CD14-positive monocyte (primary cell): ENCODE measurements around the gene ABL2. TPM values are rescaled to one million over a fixed set of nuclear protein-coding genes. Genes with fewer than 3 reads are reported as not detected.

Experiments
- DNase-seq, 3 donors: peaks; one replicate each; pipeline ENCODE4 v3.0.0-alpha.2; 2011 to 2022
- H2AFZ ChIP-seq: 2 replicates; pipeline ENCODE4 v1.6.0; 2012; ENCODE audit warnings: mild to moderate bottlenecking, low read depth, low read length, inconsistent platforms; ENCODE audit not compliant: insufficient read depth, poor library complexity, severe bottlenecking
- H3K27ac ChIP-seq, 2 donors: 1 replicate in 1 of 2; 2 replicates in 1 of 2; pipeline ENCODE4 v1.5.1; 2012 to 2013; ENCODE audit warnings: low read length in 2 of 2, control low read depth in 1 of 2, inconsistent platforms in 1 of 2, low read depth in 1 of 2, mild to moderate bottlenecking in 1 of 2
- H3K27me3 ChIP-seq, 2 donors: one replicate each; pipeline versions ENCODE4 v1.6.0 to v1.6.1; 2011 to 2013; ENCODE audit warnings: low read length in 2 of 2; ENCODE audit not compliant: control insufficient read depth in 2 of 2, insufficient read depth in 2 of 2
- H3K36me3 ChIP-seq, 2 donors: replicated peaks in 1 of 2; 1 replicate in 1 of 2; 2 replicates in 1 of 2; pipeline versions ENCODE4 v1.5.1 to v1.6.1; 2012 to 2013; ENCODE audit warnings: low read length in 2 of 2, control low read depth in 1 of 2, inconsistent platforms in 1 of 2, mild to moderate bottlenecking in 1 of 2; ENCODE audit not compliant: insufficient read depth in 2 of 2, control insufficient read depth in 1 of 2
- H3K4me1 ChIP-seq, 2 donors: 1 replicate in 1 of 2; 2 replicates in 1 of 2; pipeline versions ENCODE4 v1.5.1 to v1.6.1; 2012 to 2013; ENCODE audit warnings: low read length in 2 of 2, control low read depth in 1 of 2, inconsistent platforms in 1 of 2, mild to moderate bottlenecking in 1 of 2, moderate library complexity in 1 of 2; ENCODE audit not compliant: insufficient read depth in 2 of 2, control insufficient read depth in 1 of 2
- H3K4me2 ChIP-seq: replicated peaks from 2 replicates; pipeline ENCODE3; 2012; ENCODE audit warnings: low read length, moderate library complexity, mild to moderate bottlenecking; ENCODE audit not compliant: poor library complexity, severe bottlenecking; ENCODE audit errors: extremely low read depth
- H3K4me3 ChIP-seq, 3 experiments: fragments of 200-600 bp in 1 of 3; sonication (generic) in 1 of 3; replicated peaks in 1 of 3; 1 replicate in 2 of 3; 2 replicates in 1 of 3; pipeline ENCODE4 v1.5.1; 2011 to 2013; ENCODE audit warnings: low read length in 3 of 3, mild to moderate bottlenecking in 3 of 3, control low read depth in 2 of 3, low read depth in 2 of 3, inconsistent platforms in 1 of 3, moderate library complexity in 1 of 3
- H3K79me2 ChIP-seq: 2 replicates; pipeline ENCODE4 v1.6.0; 2012; ENCODE audit warnings: mild to moderate bottlenecking, control low read depth, inconsistent platforms, low read length, moderate library complexity; ENCODE audit not compliant: insufficient read depth
- H3K9ac ChIP-seq: 2 replicates; pipeline ENCODE4 v1.6.0; 2017; ENCODE audit warnings: low read length, mild to moderate bottlenecking; ENCODE audit not compliant: insufficient read depth, poor library complexity, severe bottlenecking
- H3K9me3 ChIP-seq, 2 donors: replicated peaks in 1 of 2; 1 replicate in 1 of 2; 2 replicates in 1 of 2; pipeline versions ENCODE4 v1.5.1 to v1.6.1; 2012 to 2013; ENCODE audit warnings: low read length in 2 of 2, control low read depth in 1 of 2; ENCODE audit not compliant: control insufficient read depth in 1 of 2, insufficient read depth in 1 of 2
- H4K20me1 ChIP-seq: 2 replicates; pipeline ENCODE4 v1.6.0; 2012; ENCODE audit warnings: mild to moderate bottlenecking, low read length, control low read depth, moderate library complexity; ENCODE audit not compliant: insufficient read depth
- H3K27ac Mint-ChIP-seq, 7 donors: one replicate each; pipeline ENCODE4 v1.8.0; 2020; ENCODE audit warnings: mild to moderate bottlenecking in 7 of 7, mixed read lengths in 7 of 7, moderate library complexity in 6 of 7, inconsistent platforms in 2 of 7
- H3K27me3 Mint-ChIP-seq, 3 donors: one replicate each; pipeline ENCODE4 v1.8.0; 2021 to 2022; ENCODE audit warnings: low read depth in 3 of 3, mild to moderate bottlenecking in 3 of 3, mixed read lengths in 3 of 3, moderate library complexity in 3 of 3, inconsistent platforms in 1 of 3
- H3K36me3 Mint-ChIP-seq, 2 donors: one replicate each; pipeline ENCODE4 v1.8.0; 2020; ENCODE audit warnings: mixed read lengths in 2 of 2, inconsistent platforms in 1 of 2, mild to moderate bottlenecking in 1 of 2
- H3K4me1 Mint-ChIP-seq: one replicate; pipeline ENCODE4 v1.8.0; 2020; ENCODE audit warnings: mild to moderate bottlenecking, mixed read lengths
- H3K4me3 Mint-ChIP-seq, 2 donors: one replicate each; pipeline ENCODE4 v1.8.0; 2020; ENCODE audit warnings: mild to moderate bottlenecking in 2 of 2, mixed read lengths in 2 of 2, moderate library complexity in 1 of 2
- H3K9me3 Mint-ChIP-seq, 7 donors: one replicate each; pipeline ENCODE4 v1.8.0; 2020 to 2022; ENCODE audit warnings: mixed read lengths in 7 of 7, mild to moderate bottlenecking in 6 of 7, moderate library complexity in 6 of 7, inconsistent platforms in 2 of 7
- WGBS: methylation state at CpG from one replicate; pipeline ENCODE4 v1.1.5; 2013; ENCODE audit warnings: missing lambda C conversion rate; ENCODE audit not compliant: insufficient coverage; 5-methylcytosine and 5-hydroxymethylcytosine counted together
- intact Hi-C, 2 donors: fragments of 100-400 bp; cut with micrococcal nuclease; formaldehyde crosslinking; loops; one replicate each; pipeline versions ENCODE4 v1.15.0 to v1.15.1; 2023
- polyA plus RNA-seq, 3 donors: library from polyadenylated mRNA; depleted of rRNA in 1 of 3; unstranded in 2 of 3; stranded (reverse) in 1 of 3; fragments of 300-500 nt in 2 of 3; fragments of >200 nt in 1 of 3; fragmentation: Illumina TruSeq in 2 of 3; gene quantifications; 1 replicate in 2 of 3; 2 replicates in 1 of 3; pipeline ENCODE4 v1.2.3, GENCODE V29; 2012 to 2021
- TF ChIP-seq, protein P1 (sequence below): fragments of 200-600 bp; IDR thresholded peaks from one replicate; pipeline ENCODE4 v1.8.0; 2022; ENCODE audit warnings: antibody characterized with exemption, mild to moderate bottlenecking

The ABL2 gene
- polyA plus RNA-seq, 3 donors, result 0.20 to 2.1 (median 1.4) TPM

GRCh38 chr1:179092896-179093461, 136.5 kb downstream of the ABL2 start:
- H3K36me3 ChIP-seq, result peaks cover 79 to 84% of the 10 kb centered on the region in 2 donors
- H3K27ac Mint-ChIP-seq, result peak overlapping the region in 6 of 7 donors; percentile 10 to 77 (median 34)

GRCh38 chr1:179091691-179092165, 137.7 kb downstream of the ABL2 start:
- no peak overlapping the region for H3K4me3 Mint-ChIP-seq
- intact Hi-C loops, result no loop called here
- H2AFZ ChIP-seq, result no peak overlapping the region
- H3K4me1 Mint-ChIP-seq, result peaks cover 37% of the 10 kb centered on the region
- H3K27ac ChIP-seq, result peak overlapping the region; percentile 18 to 62
- H3K9me3 ChIP-seq, result no peaks in the 10 kb centered on the region
- H3K36me3 Mint-ChIP-seq, result peaks cover 58 to 89% of the 10 kb centered on the region in 2 donors
- H3K27me3 ChIP-seq, result no peaks in the 10 kb centered on the region
- H3K4me2 ChIP-seq, result no peak overlapping the region
- H3K27ac Mint-ChIP-seq, result peak overlapping the region in 4 of 7 donors; percentile 56 to 74 (median 62)
- TF ChIP-seq, protein P1, sequence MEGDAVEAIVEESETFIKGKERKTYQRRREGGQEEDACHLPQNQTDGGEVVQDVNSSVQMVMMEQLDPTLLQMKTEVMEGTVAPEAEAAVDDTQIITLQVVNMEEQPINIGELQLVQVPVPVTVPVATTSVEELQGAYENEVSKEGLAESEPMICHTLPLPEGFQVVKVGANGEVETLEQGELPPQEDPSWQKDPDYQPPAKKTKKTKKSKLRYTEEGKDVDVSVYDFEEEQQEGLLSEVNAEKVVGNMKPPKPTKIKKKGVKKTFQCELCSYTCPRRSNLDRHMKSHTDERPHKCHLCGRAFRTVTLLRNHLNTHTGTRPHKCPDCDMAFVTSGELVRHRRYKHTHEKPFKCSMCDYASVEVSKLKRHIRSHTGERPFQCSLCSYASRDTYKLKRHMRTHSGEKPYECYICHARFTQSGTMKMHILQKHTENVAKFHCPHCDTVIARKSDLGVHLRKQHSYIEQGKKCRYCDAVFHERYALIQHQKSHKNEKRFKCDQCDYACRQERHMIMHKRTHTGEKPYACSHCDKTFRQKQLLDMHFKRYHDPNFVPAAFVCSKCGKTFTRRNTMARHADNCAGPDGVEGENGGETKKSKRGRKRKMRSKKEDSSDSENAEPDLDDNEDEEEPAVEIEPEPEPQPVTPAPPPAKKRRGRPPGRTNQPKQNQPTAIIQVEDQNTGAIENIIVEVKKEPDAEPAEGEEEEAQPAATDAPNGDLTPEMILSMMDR, result no peak
- H3K4me1 ChIP-seq, result peaks cover 36 to 41% of the 10 kb centered on the region in 2 donors
- WGBS, result 0% methylated on average over 2 of the region's 5 CpGs
- no peak overlapping the region for H3K4me3 ChIP-seq
- H3K79me2 ChIP-seq, result peaks cover 19% of the 10 kb centered on the region
- no peaks in the 10 kb centered on the region for H3K9me3 Mint-ChIP-seq
- peak overlapping the region; percentile 4 for H3K9ac ChIP-seq
- H3K36me3 ChIP-seq, result peaks cover 72 to 84% of the 10 kb centered on the region in 2 donors
- DNase-seq, result peak in 1 of 3 donors; percentile 51
- peaks cover 30% of the 10 kb centered on the region for H4K20me1 ChIP-seq
- H3K27me3 Mint-ChIP-seq, result peaks cover 0 to 1% (median 1%) of the 10 kb centered on the region in 3 donors

More at GRCh38 chr1:179092896-179093461, 136.5 kb downstream of the ABL2 start:
- Histone ChIP-seq H3K4me2 (no peak overlapping the region), H3K79me2 (peaks cover 7% of the 10 kb centered on the region), H4K20me1 (peaks cover 19% of the 10 kb centered on the region), H2AFZ (no peak overlapping the region), H3K9me3 (no peaks in the 10 kb centered on the region), H3K4me1 (peaks cover 30 to 31% of the 10 kb centered on the region in 2 donors), H3K4me3 (no peak overlapping the region), H3K9ac (no peak overlapping the region), H3K27me3 (no peaks in the 10 kb centered on the region), H3K27ac (peak overlapping the region in 1 of 2 donors; percentile 62)
- no peak for DNase-seq
- peaks cover 29% of the 10 kb centered on the region for H3K4me1 Mint-ChIP-seq
- intact Hi-C loops, result no loop called here
- H3K27me3 Mint-ChIP-seq, result peaks cover 0 to 1% (median 1%) of the 10 kb centered on the region in 3 donors
- TF ChIP-seq, protein P1, result no peak
- peaks cover 69 to 90% of the 10 kb centered on the region in 2 donors for H3K36me3 Mint-ChIP-seq
- no peaks in the 10 kb centered on the region for H3K9me3 Mint-ChIP-seq
- H3K4me3 Mint-ChIP-seq, result no peak overlapping the region
- 89% methylated on average over 6 of the region's 9 CpGs for WGBS
